ENCODE results near the gene ZDHHC14. TPM values are rescaled to one million over a fixed set of nuclear protein-coding genes. Genes with fewer than 3 reads are reported as not detected.
"Not testable (repeated sequence)": the region's sequence is repeated elsewhere in the genome, so short reads cannot be mapped to it uniquely, and the experiment has no call there.

The ZDHHC14 gene
- total RNA-seq, 1 donor from 2014 or later = 46.1 TPM

DNA sequence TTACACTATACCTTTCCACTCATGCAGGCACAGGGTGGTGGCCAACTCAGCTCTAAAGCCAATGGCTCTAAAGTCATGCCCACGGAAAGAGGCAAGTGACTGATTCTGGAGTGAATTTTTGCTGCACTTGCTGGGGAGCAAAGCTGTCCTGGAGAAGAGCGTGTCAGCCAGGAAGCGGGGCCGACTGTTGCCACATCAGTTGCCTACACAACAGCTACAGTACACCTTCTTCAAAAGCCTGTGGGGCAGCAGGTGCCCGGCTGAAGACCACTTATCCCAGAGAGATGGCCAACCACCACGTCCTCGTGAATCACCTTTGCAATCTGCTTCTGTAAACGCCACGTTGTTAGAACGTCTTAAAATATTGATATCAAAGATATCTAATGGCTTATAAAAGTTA, 179.1 kb downstream of the ZDHHC14 start:
- not testable (repeated sequence) for DNase-seq (ENCODE audit: extremely low read depth, low read depth, low spot score)

DNA sequence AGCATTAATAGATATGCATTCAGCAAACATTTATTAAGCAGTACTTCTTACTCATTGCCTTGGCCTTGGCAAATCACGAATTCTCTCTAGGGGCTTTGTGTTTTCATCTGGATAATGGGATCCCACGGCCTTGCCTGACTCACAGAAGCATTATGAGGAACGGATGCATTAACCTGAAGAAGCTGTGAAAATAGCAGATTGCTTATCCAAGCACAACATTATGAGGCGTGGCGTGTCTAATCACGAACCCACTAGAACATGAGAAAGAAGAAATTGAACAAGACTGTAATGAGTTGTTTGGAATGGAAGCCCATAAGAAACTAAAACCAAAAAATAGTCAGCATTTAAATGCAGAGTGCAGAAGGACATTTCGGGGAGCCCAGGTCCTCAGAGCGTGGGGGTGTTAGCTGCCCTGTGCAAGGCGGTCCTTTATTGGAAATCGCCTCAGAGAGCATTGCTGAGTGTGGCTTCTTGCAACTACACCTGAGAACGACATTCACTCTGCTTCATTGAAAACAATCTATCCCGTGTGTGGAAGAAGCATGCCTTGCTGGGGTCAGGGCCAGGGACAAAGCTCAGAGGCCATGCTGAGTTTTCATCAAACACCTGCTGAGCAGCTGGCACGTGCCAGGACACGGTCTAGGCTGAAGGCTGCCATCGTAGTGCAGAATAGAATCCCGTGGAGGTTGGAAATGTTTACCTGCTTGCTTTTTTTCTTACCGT, 179.9 kb downstream of the ZDHHC14 start:
- no peak for DNase-seq (ENCODE audit: extremely low read depth, low read depth, low spot score)

DNA sequence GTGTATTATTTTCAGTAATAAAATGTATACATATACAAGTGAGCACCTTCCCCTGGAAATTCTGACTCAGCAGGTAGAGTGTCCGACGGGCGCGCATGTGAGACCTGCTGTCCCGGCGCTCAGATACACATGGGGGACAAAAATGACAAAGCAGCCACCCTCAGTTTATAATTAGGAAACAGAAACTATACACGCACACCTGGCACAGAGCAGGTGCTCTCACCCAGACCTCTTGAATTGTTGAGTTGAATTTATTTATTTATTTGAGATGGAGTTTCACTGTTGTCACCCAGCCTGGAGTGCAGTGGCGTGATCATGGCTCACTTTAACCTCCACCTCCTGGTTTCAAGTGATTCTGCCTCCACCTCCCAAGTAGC, 180.4 kb downstream of the ZDHHC14 start:
- DNase-seq (ENCODE audit: extremely low read depth, low read depth, low spot score) = no peak

DNA sequence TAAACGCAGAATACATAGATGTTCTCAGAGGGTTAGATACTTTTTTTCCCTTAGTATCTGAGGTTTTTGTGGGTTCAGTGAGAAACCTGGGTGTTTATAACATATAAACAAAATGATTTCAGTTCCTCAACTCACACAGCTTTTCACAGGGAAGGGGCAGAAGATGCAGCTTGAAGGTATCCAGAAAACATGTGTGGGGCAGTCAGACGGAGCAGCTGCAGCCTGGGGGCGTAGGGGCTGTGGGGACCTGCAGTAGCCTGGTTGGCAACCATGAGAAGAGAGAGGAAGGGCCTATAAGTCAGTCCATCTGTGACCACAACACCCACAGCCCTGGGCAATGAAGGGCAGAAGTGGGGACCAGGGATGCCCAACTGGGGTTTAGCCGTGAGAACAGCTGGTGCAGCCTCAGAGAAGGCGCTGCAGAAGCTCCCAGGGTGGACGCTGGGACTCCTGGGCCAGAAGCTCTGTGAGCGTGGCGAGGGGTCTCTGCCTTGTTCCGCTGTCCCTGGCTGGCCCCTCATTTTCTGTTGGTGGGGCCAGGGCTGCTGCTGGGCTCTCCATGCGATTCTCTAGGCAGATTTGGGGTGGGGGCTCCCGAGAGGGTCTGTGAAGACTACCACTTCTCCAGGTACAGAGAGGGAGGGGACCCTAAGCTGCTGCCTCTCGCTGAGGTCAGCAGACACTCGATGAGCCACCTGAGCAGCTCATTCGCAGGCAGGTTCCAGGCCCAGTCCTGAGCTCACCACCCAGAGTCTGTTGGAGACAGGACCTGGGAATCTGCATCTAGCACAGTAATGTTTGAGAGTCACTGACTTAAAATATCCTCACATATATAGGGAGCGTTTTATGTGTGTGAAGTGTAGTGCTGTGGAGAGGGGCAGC, 181.2 kb downstream of the ZDHHC14 start:
- no peak for DNase-seq (ENCODE audit: extremely low read depth, low read depth, low spot score)

DNA sequence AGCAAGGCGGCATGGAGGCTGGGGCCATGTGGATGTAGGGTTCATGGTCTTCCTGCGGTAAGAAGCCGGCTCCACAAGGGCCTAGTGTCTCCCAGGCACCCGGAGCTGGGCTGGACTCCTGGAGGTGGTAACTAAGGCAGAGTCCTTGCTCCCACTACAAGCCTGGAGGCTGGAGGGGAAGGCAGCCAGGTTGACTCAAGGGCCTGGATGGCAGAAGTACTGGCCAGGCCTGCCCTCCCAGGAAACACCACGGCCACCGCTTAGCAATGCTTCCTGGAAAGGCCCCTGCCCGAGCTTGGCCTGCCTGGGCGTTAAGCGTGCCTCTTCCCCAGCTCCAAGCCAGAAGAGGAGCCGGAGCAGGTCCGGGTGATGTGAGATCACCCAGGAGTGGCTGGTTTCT, 182.0 kb downstream of the ZDHHC14 start:
- DNase-seq (ENCODE audit: extremely low read depth, low read depth, low spot score) = no peak

DNA sequence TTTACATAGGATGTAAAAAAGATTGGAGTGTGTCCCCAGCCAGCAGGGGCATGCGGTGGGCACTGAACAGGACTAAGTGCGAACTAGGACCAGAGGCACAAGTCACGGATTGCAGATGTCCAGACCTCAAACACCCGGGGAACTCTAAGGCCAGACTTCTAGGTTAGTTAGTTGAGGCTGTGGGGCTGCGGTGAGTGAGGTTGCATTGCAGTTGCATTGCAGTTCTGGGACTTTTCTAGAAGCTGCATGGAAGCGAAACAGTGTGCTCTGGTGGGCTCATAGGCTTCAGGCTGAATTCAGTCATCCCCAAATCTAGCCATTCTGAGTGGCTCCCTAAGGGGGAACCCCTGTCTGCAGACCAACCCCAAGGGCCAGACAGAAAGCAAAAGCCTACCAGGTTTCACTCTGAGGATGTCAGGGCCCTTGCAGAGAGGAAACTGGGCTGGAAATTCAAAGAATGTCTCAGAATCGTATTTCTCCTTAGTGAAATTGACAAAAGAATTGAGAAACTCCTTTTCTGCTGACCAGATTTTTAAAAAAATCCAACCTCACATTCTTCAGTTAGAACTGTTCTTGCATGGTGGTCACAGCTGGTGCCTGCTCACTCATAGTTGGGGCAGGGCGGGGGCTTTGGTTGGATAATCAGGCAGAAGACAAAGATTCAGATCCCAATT, 182.8 kb downstream of the ZDHHC14 start:
- no peak for DNase-seq (ENCODE audit: extremely low read depth, low read depth, low spot score)

DNA sequence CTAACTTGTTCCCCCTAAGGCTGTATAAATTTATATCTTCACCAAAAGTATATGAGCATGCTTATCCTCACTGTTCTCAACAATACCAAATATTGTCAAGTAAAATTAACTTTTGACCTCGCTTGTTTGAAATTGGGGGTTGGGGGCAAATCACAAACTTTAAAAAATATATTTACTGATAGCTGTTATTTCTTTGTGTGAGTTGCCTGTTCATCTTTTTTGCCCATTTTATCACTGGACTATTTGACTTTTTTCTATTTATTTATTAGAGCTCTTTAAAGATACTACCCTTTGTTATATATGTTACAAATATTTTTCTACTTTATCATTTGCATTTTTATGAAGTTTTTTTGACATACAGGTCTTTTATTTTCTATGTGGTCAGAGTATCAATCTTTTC, 187.7 kb downstream of the ZDHHC14 start:
- DNase-seq (ENCODE audit: extremely low read depth, low read depth, low spot score) = no peak

DNA sequence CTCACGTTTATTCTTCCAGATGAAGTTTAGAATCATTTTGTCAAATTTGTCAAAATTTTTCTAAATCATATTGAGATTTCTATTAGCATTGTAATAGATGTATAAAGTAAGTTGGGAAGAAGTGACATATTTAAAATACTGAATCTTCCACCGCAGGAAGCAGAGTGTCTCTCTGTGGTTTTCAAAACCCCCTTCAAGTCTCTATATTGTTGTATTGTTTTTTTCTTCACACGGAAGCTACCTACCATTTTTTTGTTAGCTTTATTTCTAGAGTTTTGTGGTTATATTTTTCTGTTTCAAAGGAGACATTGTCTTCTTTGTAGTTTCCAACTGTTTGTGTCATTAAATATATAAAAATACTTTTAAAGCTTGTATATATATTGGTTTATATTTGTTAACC, 188.6 kb downstream of the ZDHHC14 start:
- DNase-seq (ENCODE audit: extremely low read depth, low read depth, low spot score) = no peak

DNA sequence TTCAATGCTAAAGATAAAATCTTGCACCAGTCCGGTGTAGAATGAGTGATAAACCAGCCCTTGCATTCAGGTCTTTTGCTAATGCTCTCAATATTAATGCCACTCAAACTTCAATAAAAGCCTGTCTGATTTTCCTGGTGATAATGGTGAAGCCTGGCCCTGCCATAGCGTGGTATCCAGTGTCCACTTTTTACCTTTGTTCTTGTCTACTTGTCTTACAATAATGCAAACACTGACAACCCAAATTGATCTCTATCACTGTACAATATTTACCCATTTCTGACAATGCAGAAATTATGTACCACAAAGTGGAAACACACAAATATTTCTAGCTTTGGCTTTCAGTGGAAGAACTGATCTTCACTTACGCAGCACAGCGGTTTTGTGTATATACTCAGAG, 189.1 kb downstream of the ZDHHC14 start:
- DNase-seq (ENCODE audit: extremely low read depth, low read depth, low spot score) = no peak

DNA sequence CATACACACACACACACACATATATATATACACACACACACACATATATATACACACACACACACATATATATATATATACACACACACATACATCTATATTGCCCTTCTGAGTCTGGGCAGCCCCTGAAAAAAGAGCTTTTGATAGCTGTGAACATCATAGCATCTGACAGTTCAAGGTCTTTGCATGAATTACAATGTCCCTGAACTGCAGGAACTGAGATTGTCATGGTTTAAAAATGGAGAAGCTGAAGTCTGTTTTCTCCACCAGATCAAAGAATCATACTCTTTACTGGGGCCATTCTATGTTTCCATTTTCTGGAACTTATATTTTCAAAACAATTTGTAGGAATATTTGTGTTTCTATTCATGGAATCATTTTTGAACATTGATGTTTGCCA, 189.8 kb downstream of the ZDHHC14 start:
- DNase-seq (ENCODE audit: extremely low read depth, low read depth, low spot score) = no peak

DNA sequence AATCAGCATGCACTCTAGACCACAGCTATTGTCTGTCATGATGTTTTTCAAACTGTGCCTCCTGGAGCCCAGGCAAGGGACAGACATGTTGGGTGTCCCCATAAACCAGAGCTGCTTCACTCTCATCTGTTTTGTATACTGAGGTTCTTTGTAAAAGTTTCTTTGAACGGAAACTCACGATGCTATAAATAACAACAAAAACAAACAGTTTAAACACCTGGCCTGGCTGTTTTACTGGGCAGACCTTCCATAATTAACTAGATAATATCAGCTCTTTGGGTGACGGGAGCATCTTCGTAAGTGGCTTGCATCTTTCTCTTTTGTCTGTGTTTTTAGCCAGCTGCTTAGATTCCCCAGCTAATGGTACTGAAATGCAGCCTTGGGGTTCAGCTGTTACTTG, 190.3 kb downstream of the ZDHHC14 start:
- no peak for DNase-seq (ENCODE audit: extremely low read depth, low read depth, low spot score)

DNA sequence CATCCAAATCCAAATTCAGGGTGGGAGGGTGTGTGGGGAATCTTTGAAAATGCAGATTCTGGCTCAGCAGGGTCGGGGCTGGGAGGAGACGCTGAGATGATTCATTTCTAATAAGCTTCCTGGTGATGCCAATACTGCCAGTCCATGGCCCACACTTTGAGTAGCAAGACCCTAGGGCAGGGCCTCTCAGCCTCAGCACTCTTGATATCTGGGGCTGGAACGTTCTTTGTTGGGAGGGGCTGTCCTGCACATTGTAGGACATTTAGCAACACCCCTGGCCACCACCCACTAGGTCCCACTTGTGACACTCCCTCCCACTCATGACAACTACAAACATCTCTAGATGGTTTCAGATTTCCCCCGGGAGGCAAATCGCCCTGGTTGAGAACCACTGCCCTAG, 191.0 kb downstream of the ZDHHC14 start:
- DNase-seq (ENCODE audit: extremely low read depth, low read depth, low spot score) = no peak

DNA sequence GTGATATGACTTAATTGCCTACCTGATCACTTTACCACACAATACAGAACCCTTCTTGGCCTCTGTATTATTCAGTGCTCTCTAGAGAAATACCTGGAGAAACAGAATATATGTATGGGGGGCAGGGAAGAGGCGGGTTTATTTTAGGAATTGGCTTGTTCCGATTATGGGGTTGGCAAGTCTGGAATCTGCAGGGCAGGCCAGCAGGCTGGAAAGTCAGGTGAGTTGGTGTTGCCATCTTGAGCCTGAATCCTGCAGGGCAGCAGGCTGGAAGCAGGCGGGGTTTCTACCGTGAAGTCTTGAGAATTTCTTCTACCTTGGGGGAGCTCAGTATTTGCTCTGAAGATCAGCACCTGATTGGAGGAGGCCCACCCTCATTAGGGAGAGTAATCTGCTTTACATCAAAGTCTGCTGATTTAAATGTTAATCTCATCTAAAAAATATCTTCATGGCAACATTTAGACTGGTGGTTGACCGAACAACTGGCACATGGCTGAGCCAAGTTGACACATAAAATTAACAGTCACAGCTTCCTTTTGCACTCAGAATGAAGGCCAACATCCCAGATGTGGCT, 193.9 kb downstream of the ZDHHC14 start:
- no peak for DNase-seq (ENCODE audit: extremely low read depth, low read depth, low spot score)

DNA sequence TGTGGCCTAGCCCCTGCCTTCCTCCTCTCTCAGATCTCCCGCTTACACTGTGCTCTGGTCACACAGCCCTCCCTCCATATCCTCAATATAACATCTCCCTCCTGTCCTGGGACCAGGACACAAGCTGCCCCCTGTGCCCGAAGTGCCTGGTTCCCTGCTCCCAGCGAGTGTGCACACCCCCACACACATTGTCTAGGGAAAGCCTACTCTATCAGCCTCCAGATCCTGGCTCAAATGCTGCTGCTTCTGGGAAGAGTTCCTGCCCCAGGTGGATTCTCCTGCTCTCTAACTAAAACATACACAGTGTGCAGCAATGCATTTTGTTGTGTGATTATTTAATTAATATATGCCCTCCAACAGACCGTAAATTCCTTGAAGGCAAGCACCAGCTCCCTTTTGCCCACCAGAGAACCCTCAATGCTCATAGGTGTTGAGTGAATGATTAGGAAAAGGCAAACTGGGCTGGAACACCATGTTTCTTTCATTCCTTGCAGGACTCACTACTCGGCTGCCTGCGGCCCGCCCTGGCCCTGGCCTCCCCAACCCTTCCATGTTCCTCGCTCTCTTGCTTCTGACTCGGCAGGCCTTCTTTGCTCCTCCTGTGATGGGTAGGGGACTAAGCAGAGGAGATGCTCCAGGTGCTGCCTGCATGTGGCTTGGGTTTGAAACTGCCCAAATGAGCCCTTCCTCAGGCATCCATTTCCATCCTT, 194.6 kb downstream of the ZDHHC14 start:
- no peak for DNase-seq (ENCODE audit: extremely low read depth, low read depth, low spot score)

DNA sequence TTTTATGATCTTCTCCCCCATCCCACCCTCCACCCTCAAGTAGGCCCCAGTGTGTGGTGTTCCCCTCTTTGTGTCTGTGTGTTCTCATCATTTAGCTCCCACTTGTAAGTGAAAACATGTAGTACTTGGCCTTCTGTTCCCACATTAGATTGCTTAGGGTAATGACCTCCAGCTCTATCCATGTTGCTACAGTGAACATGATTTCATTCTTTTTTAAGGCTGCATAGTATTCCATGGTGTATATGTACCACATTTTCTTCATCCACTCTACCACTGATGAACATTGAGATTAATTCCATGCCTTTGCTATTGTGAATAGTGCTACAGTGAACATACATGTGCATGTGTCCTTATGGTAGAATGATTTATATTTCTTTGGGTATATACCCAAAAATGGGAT, 196.0 kb downstream of the ZDHHC14 start:
- DNase-seq (ENCODE audit: extremely low read depth, low read depth, low spot score) = not testable (repeated sequence)

DNA sequence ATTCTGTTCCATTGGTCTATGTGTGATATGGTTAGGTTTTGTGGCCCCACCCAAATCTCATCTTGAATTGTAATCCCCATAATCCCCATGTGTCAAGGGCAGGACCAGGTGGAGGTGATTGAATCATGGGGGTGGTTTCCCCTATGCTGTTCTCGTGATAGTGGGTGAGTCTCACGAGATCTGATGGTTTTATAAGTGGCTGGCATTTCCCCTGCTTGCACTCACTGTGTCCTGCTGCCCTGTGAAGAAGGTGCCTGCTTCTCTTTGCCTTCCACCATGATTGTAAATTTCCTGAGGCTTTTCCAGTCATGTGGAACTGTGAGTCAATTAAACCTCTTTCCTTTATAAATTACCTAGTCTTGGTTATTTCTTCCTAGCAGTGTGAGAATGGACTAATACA, 197.5 kb downstream of the ZDHHC14 start:
- not testable (repeated sequence) for DNase-seq (ENCODE audit: extremely low read depth, low read depth, low spot score)

DNA sequence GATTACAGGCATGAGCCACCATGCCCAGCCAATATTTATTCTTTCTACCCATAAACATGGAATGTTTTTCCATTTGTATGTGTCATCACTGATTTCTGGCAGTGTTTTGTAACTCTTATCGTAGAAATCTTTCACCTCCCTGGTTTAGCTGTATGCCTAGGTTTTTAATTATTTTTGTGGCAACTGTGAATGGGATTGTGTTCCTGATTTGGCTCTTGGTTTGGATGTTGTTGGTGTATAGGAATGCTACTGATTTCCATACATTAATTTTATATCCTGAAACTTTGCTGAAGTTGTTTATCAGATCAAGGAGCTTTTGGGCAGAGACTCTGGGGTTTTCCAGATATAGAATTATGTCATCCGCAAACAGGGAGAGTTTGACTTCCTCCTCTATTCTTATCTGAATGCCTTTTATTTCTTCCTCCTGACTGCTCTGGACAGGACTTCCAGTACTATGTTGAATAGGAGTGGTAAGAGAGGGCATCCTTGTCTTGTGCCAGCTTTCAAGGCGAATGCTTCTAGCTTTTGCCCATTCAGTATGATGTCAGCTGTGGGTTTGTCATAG, 198.6 kb downstream of the ZDHHC14 start:
- peak; percentile 44 for DNase-seq (ENCODE audit: extremely low read depth, low read depth, low spot score)

DNA sequence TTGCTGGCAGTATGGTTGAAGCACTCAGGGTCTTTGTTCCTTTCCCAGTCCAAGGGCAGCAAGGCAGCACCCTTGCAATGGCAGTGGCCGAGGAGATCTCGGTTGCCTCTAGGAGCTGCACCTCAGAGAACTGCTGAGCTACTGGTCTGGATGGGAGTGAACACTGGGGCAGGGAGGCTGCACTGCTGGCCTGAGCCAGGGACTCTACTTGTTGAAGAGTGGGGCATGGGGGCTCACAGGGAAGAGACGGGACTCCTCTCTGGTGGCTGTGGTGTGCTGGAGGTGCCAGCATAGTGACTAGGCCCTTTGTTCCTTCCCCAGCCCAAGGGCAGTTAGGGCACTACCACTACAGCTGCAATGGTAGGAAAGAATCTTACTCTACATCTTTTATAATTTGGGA, 203.0 kb downstream of the ZDHHC14 start:
- no peak for DNase-seq (ENCODE audit: extremely low read depth, low read depth, low spot score)

DNA sequence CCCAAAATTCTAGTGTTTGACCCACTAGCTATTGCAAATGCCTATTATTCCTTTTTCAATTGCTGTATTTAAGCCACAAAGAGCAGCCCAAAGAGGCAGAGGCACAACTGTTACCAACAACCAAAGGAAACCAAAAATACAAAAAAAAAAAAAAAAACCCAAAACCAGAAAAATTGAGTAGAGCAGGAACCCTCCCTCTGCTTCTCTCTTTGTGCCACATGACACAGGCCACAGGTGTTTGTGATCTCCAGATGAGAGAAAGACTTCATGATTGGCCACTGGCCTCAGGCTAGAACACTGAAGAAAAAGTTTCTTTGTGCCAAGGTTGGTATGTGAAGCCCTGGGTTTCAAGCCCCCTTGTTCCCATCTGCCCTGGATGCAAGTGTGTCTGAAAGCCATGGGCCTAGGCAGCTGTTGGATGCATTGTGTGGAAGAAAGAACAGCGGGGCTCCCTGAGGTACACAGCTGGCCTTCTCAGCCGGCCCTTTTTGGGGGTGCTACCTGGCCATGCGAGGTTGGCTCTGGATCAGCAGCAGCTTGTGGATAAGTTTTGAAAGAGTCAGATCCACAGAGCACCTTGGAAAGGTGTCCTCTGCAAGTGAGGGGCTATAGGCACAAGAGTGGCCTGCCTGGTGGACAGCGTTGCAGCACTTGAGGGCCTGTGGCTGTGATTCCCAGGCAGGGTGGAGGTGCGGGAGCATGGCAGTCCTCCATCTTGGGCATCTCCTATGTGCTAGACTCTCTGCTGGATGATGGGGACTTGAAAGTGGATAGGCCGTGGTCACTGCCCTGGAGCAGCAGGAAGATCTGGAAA, 204.5 kb downstream of the ZDHHC14 start:
- DNase-seq (ENCODE audit: extremely low read depth, low read depth, low spot score) = no peak

DNA sequence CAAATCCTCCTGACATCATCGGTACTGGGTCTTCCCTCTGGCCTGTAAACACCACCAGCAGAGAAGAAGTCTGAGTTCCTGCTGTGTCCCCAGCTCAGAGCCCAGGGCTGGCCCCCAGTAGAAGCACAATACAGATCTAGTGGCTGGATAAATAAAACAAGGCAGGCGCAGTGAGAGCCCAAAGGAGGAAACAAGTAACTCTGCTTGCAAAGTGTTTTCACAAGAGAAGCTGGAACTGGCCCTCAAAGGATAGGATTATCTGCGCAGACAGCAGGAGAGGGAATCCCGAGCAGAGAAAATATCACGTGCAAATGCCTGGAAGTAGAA, 205.1 kb downstream of the ZDHHC14 start:
- no peak for DNase-seq (ENCODE audit: extremely low read depth, low read depth, low spot score)

All from glomerular endothelial cell (primary cell).